Ovary (tissue), 3 donors: ENCODE data around the gene AP1B1.

ENCODE experiments used
- CTCF ChIP-seq, 3 donors: fragments of 450-650 bp in 2 of 3; fragments of 200-600 bp in 1 of 3; IDR thresholded peaks; one replicate each; pipeline versions ENCODE4 v1.5.1 to v1.8.0; 2016 to 2022; ENCODE audit warnings: antibody characterized with exemption in 3 of 3, mild to moderate bottlenecking in 1 of 3
- POLR2A ChIP-seq: fragments of 450-650 bp; IDR thresholded peaks from one replicate; pipeline ENCODE4 v1.6.1; 2017; ENCODE audit warnings: antibody characterized with exemption, mild to moderate bottlenecking, moderate library complexity
- donor health status: DM: no; HTN: no; CAD: no.

GRCh38 chr22:29329581-29329980, 58.8 kb downstream of the AP1B1 start:
- TF ChIP-seq CTCF (IDR thresholded peaks at IDR 0.05) (no peak), POLR2A (no peak)
